GM21825 (cell line): ENCODE measurements around the gene ANK2.
A peak's percentile ranks its signal among the peaks of the same experiment; 100 is the strongest.
"Not testable (repeated sequence)": the region's sequence is repeated elsewhere in the genome, so short reads cannot be mapped to it uniquely, and the experiment has no call there.

Source experiments
- ATAC-seq: cut with Tn5 transposase; IDR thresholded peaks from one replicate; pipeline ENCODE4 v1.9.1; 2021; ENCODE audit warnings: mild to moderate bottlenecking, moderate library complexity; ENCODE audit not compliant: unreplicated experiment

Gene ANK2

DNA sequence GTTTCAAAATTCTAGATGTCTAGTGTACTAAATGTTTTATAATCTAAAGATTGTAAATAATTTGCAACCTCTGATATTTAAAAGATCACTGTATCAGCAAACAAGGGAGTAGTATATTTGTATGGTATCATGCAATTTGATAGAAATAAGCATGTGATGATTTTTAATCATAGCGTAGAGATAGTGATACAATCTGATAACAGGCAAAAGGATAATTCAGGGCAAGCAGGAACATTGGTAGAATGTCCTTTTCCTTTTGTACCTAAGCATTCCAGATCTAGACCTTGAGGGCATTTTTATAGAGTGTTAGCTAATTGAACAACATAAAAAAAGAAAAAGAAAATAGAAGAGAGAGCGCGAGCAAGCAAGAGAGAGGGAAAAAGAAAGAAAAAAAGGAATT, 1.4 kb downstream of the ANK2 start:
- no peak for ATAC-seq

- no peak for ATAC-seq
These were observed 1.9 kb downstream of the ANK2 start for GRCh38 chr4:113051361-113051760.

GRCh38 chr4:113052379-113052951, 3.0 kb downstream of the ANK2 start:
- ATAC-seq, result peak; percentile 97

DNA sequence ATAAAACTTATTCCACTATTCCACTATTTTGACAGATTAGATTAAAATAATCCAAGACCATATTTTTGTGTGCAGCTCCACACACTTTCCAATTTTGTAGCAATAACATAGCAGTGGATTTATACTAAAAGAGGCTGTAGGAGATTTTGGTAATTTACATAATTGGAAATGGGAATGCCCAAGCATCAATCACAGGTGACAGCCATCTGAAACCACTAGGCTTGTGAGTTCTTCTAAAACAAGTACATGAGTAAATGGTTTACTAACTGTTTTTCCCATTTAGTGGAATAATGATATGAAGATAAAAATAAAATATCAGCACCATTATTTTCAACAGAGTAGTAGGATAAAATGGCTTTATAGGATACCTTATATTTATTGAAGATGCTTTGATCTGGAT, 4.4 kb downstream of the ANK2 start:
- no peak for ATAC-seq

GRCh38 chr4:113056318-113056717, 6.9 kb downstream of the ANK2 start:
- ATAC-seq, result no peak

- no peak for ATAC-seq
These were observed 8.4 kb downstream of the ANK2 start for GRCh38 chr4:113057891-113058290.

DNA sequence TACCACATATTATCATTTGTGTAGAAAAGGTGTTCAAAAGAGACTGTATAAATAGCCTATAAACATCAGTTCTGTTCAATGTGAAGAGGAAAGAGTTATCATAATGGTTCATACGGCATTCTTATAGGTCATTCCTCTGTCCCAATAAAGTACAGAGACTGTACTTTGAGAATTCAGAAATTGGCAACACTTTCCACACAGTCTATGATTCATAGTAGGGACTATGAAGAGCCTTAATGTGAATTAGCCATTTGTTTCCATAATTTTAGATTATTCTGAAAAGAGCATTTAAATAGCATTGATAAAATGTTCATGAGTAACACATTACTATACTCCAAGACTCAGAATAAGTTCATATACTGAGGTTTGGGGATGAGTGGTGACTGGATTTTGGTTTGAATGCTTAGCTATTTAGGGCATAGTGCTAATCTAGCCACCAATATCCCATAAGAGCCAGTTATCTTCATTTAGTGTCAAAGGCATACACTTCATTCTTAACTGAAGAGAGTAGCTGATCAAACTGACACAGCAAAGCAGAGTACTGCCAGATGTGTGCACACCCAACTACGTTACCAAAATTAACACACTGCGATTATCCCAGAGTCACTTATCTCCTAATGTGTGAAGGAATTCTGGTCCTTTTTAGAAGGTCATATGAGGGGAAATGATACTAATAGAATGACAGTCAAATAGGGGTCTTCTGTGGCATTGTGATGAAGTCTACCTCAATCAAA, 10.2 kb downstream of the ANK2 start:
- no peak for ATAC-seq

DNA sequence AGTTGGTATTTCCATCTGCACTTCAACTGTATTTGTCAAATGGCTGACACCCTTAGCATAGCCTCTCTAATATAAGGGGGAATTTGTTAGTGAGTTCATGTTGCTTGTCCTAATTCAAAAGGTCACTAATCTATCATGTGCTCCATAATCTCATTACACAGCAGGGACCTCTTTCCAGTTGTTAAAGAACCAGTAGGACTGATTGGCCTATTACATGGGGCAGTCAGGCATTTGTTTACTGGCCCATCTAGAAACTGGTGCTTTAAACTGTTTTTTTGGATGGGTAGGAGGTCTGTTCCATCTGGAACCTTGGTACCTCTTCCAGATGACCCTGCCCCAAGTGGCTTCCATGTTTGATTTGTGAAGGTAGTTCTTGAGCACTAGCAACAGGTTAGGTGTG, 11.4 kb downstream of the ANK2 start:
- ATAC-seq, result no peak

- ATAC-seq, result no peak
These were observed 14.8 kb downstream of the ANK2 start for GRCh38 chr4:113064244-113064643.

DNA sequence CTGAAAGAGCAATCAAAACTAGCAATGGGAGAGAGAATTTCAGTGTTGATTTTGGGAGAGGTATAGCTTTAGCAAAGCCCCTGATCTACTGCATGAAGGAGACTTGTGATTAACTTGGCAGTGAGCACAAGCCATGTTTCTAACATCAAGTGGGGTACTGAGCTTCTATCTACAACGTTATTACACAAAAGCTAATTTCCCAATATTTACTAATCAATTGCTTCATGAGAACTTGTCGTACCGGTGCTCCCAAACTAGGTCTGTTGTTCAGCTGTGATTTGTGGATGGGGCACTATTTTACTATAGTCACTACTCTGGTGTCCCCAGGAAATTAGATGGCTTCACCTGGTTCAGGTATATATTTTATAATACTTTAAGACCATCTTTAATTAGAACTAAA, 16.2 kb downstream of the ANK2 start:
- no peak for ATAC-seq

DNA sequence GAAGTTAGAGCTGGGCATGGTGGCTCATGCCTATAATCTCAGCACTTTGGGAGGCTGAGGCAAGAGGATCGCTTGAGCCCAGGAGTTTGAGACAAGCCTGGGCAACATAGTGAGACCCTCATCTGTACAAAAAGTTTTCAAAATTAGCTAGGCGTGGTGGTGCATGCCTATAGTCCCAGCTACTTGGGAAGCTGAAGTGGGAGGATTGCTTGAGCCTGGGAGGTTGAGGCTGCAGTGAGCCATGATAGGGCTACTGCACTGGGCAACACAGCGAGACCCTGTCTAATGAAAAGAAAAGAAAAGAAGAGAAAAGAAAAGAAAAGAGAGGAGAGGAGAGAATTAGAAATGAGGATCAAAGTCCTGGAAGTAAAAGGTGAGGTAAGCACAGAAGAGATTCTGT, 19.3 kb downstream of the ANK2 start:
- not testable (repeated sequence) for ATAC-seq

- ATAC-seq, result no peak
These were observed 19.9 kb downstream of the ANK2 start for GRCh38 chr4:113069212-113069892.

- no peak for ATAC-seq
These were observed 21.3 kb downstream of the ANK2 start for GRCh38 chr4:113070755-113071154.

DNA sequence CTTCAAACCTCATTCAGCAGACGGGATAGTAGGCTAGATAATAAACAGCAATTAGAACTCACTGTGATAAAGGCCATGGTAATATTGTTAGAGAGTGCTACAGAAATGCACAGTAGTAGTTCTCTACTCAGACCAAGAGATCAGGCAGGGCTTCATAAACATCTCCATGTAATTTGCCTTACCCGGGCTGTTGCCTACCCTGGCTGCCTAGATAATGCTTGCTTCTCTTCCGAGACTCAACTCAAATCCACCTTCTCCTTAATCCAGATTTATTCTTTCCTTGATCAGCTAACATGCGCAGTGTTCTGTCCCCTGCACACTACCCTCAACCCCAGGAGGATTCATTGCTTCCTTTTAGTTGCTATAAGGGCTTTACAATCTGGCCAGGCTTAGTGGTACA, 21.8 kb downstream of the ANK2 start:
- ATAC-seq, result no peak

DNA sequence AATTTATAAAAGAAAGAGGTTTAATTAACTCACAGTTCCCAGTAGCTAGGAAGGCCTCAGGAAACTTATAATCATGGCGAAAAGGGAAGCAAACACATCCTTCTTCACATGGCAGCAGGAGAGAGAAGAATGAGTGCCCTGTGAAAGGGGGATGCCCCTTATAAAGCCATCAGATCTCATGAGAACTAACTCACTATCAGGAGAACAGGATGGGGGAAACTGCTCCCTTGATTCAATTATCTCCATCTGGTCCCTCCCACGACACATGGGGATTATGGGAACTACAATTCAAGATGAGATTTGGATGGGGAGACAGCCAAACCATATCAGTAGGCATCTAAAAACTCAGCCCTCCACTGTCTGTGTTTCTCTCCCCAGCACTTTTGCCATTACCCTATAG, 22.4 kb downstream of the ANK2 start:
- no peak for ATAC-seq

GRCh38 chr4:113073451-113074005, 24.1 kb downstream of the ANK2 start:
- ATAC-seq, result no peak

DNA sequence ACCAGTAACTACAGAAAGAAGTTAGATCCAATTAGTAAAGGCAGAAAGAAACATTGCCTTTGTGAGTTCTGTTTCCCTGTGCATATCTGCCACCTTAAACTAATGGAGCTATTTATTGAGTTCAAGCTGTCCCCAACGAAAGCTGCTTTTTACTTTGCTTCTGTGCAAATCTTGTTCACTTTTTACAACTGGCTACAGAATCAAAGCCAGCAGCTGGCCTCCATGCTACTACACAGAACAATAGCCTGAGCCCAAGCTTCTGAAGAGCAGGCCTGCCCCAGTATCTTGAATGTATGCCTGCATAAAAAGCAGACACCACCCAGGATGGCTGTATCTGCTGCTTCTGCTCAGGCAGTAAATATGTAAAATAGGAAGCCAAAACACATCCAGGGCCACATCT, 28.1 kb downstream of the ANK2 start:
- no peak for ATAC-seq

- ATAC-seq, result no peak
These were observed 28.6 kb downstream of the ANK2 start for GRCh38 chr4:113078066-113078465.

DNA sequence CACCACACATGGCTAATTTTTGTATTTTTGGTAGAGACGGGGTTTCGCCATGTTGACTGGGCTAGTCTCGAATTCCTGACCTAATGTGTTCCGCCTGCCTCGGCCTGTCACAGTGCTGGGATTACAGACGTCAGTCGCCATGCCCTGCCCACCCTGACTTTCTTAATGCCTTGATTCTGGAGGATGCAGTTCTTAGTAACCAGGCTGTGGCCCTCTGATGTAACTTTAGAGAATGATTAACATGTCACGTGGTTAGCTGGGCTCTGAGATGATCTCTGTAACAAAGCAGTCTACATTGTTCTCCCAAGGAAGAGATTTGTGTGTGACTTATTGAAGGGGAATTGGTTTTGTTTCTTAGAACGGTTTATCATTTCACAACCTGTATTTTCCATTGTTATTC, 30.6 kb downstream of the ANK2 start:
- peak; percentile 74 for ATAC-seq

DNA sequence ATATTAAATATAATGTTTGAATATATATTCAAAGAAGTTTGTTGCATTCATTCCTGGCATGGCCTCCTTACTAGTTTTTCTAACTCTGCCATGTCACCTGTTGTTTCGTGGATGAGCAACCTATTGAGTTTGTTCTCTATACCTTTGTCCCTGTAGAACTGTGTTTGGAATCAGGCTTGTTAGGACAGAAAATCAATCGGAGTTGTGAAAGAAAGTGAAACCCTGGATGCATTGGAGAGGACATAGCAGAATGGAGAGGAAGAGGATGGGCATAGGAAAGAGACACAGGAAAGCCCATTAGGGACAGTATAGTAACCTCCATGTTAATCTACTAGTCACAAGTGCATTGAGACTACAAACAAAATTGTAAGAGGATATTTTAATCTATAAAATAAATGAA, 31.2 kb downstream of the ANK2 start:
- ATAC-seq, result no peak

GRCh38 chr4:113083346-113083745, 33.9 kb downstream of the ANK2 start:
- no peak for ATAC-seq

DNA sequence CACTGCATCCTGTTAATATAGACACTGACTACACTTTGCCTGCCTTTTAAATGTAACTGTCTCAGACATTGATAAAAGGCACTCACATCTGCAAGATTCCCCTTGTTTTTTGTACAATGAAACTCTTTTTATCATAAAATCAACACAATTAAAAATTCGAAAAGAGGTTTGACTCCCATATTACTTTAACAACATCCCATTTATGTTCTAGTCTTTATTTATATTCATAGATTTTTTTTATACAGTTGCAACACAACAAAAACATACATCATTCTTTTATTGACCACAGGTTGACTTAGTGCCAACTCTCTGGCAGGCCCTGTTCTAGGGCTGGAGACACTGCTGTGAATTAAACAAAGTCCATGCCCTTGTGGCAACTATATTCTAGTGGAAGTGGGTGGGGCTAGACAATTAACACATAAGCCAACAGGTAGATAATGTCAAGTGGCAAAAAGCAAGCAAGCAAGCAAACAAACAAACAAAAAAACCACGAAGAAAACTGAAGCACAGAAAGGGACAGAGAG, 36.8 kb downstream of the ANK2 start:
- ATAC-seq, result no peak
